ENCODE data around the gene B3GAT1.

Gene B3GAT1

DNA sequence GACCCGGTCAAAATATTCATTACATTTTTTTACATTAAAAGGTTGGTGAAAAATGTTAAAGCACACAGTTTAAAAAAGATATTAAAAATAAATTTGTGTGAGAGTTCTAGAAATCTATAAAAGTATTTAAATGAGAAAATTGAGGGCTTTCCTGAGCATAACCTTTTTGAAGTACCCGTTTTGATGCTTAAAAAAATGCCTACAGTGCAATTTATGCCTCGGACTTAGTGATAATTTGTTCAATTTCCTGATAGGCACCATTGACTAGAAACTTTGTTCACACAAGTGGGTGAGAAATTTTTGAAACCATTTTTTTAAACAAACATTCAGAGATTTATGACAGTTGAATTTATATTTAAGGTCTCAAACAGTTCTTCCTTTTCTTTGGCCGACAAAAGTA is 29.7 kb upstream of the B3GAT1 start:
- DNase-seq (ENCODE audit: low read depth), result no peak

DNA sequence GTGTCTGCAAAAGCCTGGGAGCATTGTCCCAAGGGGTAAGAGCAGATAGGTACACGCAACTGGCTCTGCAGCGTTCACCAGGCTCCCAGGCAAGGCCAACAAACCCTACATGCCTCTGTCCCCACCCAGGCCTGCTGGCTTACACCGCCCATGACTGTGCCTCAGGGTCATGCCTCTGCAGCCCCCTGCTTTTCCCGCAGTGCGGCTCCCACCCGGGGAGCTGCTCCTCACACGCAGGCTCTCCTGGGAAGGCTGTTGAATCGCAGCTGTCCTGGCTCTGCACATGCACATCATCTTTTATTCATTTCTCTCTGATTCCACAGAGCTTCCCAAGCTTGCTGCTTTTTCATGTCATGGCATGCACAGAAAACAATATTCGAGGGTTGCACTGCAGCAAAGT is 29.2 kb upstream of the B3GAT1 start:
- no peak for DNase-seq (ENCODE audit: low read depth)

DNA sequence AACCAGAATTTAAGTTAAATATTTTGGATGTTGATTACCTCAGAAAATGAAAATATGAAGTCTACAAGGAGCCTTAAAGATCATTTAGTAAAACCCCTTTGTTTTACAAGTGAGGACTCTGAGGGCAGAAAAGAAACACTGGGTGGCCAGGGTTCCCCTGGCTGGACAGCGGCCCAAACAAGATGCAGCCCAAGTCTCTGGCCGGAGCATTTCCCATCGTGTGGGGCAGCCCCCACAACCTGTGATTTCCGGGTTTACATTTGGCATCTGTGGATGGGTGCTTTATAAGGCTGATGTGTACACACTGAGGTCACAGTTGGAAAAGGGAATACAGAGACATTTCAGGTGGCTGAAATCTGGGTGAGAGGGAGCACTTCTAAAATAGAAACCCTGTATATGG is 28.8 kb upstream of the B3GAT1 start:
- no peak for DNase-seq (ENCODE audit: low read depth)

- no peak for DNase-seq (ENCODE audit: low read depth)
Measured at GRCh38 chr11:134438542-134439537, 26.8 kb upstream of the B3GAT1 start.

DNA sequence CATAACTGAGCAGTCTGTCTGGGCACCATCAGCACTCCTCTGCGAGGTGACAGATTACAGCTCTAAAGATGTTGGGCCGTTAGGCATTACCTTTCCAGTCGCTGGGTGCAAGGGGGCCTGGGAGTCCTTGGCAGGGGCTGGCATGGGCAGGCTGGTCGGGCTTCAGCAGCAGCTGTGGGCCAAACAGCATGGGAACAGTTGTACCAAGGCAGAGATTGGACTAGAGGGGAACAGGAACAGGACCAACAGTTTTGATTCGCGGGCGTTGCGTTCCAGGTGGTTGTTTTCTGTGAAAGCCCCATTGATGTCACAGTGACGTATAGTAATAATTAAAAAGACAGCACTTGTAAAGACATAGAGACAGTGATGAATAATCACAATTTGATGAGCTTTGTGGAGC is 25.8 kb upstream of the B3GAT1 start:
- DNase-seq (ENCODE audit: low read depth), result no peak

- no peak for DNase-seq (ENCODE audit: low read depth)
Measured at GRCh38 chr11:134436781-134437180, 24.7 kb upstream of the B3GAT1 start.

GRCh38 chr11:134433806-134434205 is 21.8 kb upstream of the B3GAT1 start:
- no peak for DNase-seq (ENCODE audit: low read depth)

GRCh38 chr11:134433251-134433650 is 21.2 kb upstream of the B3GAT1 start:
- DNase-seq (ENCODE audit: low read depth), result no peak

DNA sequence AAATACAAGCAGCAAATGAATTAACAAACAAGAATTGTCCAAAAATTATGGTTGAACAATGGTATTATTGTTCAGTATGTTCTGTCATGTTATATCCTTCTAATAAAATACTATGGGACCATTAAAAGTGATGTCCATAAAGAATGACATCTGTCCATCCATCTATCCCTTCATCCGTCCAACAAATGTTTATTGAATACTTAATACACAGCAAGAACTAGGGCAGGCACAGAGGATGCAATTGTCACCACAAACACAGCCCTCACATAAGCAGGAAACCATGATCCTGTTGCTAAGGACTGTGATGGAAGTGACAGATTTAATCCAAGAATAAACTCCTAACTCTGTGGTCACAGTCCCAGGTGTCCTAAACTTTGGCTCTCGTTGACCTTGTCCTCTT is 20.7 kb upstream of the B3GAT1 start:
- DNase-seq (ENCODE audit: low read depth), result no peak

DNA sequence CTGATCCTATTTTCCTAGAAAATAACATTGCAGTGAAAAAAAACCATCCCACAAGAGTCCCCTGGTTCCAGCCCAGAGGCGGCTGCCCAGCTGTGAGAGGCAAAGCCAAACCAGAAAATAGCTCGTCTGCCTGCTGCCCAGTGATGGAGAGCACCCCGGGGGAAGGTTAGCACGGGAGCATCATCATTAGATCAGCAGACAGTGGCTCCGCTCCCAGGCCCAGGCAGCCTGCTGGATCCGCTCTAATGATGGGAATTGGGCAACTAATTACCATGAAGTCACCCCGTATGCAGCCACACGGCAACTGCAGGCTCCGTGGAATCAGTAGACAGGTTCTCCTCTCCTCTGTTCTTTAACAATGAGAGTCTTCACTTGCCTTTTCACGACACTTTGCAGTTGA is 17.1 kb upstream of the B3GAT1 start:
- DNase-seq (ENCODE audit: low read depth), result no peak

GRCh38 chr11:134425816-134426536 is 13.9 kb upstream of the B3GAT1 start:
- no peak for DNase-seq (ENCODE audit: low read depth)

- DNase-seq (ENCODE audit: low read depth), result no peak
Measured at GRCh38 chr11:134425413-134425812, 13.4 kb upstream of the B3GAT1 start.

DNA sequence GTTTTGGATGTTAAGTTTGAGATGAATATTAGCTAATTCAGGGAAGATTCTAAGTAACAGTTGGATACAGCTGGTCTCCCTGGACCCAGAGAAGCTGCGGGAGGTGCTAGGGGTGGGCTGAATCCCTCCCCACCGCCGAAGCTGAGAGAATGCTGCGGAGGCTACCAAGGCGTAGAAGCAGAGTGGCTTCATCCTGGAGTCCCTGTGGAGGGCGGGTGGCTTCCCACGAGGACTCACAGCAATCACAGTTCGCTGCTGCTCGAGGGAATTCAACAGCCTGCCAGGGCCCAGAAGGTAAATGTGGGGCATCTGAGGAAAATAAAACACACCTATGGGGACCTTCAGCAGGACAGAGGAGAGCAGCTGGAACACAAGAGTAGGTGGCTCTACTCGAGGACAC is 11.1 kb upstream of the B3GAT1 start:
- no peak for DNase-seq (ENCODE audit: low read depth)

DNA sequence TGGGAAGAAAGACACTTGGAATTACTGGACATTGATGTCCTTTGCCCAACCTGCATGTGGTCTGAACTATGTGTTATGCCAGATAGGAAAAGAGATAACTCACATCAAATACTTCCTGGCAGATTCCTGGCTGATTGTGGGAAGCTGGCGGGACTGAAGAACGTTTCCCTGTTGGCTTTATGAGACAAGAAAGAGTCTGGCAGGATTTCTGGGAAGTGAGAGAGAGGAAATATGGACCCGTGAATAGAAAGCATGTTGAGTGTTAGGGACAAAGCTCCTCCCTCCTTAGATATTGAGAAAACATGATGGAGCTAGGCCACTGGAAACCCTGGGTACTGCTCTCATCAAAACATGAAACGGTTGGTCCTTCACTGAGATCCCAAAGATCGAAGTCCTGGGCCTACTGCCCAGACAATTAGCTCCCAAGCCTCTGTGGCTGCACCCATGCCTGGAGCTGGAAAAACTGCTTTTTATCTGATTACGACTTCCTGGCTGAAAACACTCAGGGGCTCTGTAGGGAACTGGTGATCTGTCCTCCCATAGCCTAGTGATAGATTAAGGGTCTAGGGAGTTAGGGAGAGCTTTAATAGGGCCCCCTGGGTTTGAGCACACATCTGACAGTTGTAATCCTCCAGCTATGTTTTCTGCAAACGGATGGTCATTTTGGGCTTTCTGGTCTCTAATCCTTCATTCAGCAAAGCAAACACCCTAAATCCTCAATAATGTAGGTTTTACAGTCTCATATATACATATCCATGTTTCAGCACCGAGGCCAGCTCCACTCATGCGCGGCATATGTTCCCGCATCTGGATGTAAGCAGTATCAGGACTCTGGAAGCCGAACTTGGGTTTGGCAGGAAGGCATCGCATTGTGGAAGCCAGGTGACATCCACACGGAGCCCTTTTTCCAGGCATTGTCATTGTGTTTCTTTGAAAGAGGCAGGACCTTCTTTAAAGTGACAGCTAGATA is 6.1 kb upstream of the B3GAT1 start:
- DNase-seq (ENCODE audit: low read depth), result no peak

DNA sequence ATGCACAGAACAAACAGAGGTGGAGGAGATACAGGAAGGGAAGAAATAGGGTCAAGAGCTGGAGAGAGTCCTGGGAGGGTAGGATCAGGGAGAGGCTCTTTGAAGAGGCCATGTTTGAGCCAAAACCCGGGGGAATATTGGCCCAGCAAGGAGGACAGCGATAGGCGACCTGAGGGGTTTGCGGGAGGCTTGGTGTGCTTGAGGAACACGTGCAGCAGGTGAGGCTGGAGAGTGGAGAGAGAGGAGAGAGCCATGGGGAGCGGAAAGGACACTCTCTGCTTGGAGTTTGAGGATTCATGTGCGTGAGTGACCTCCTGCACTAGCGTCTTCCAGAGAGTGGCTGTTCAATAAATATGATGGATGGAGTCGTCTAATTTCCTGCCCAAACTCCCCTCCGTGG is 4.7 kb upstream of the B3GAT1 start:
- no peak for DNase-seq (ENCODE audit: low read depth)

- no peak for DNase-seq (ENCODE audit: low read depth)
Measured at GRCh38 chr11:134414766-134415765, 3.0 kb upstream of the B3GAT1 start.

- DNase-seq (ENCODE audit: low read depth), result no peak
Measured at GRCh38 chr11:134413826-134414731, 2.0 kb upstream of the B3GAT1 start.

DNA sequence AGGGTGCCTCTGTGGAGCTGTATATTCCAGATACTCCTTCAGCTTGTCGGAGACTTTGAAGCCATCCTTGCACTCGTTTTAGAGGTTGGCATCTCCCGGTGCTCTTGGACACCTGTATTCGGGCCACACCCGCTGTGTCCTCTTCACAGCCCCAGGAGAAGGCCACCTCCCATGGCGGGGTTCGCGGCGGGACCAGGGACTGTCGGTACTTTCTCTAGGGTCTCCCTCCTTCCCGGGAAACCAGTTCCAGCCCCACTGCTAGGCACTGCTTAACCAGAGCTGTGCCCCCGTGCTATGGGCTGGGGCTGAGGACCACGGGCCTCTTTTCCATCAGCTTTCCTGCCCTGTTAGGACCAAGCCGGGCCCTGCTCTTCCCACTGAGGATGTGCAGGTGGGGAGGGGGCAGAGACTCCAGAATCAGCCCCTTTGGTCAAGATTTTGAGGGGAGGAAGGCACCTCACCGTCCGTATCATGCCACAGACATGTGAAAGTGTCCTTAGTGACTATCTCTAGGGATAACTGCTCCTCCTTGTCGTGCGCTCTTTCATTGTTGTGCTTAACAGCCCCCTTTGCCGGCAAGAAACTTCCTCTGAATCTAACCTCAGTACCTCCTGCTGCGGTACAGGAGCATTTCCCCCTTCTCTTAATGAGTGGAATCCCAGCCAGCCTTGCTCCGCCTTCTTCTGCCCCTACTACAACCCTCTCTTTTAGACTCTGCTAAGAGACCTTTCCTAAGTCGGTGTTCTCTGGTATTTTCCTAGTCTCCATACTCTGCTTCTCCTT is 1.2 kb upstream of the B3GAT1 start:
- DNase-seq (ENCODE audit: low read depth), result no peak

DNA sequence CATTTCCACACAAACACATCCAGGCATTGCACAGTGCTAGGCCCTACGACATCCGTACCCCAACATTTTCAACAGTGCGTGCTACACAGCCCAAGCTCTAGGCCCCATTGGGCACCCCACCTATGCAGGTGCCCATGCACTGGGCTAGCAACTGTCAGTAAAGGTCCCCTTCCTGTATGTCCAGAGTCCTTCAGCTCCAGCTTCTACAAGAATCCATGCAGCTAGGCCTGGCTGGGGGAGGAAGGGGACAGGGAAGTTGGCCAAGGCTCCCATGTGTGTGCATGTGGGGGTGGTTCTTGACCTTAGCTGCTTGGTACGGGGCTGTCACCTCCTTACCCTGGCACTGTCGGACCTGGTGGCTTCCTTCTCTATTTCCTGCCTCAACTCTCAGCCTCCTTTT is 1.3 kb downstream of the B3GAT1 start:
- DNase-seq (ENCODE audit: low read depth), result no peak

All from T-helper 22 cell (primary cell).